Renal cortical epithelial cell (primary cell): ENCODE data around the gene PABPN1L. TPM values are rescaled to one million over a fixed set of nuclear protein-coding genes. Genes with fewer than 3 reads are reported as not detected.

Source experiments
- DNase-seq: peaks from one replicate; pipeline ENCODE4 v3.0.0-alpha.2; 2011; ENCODE audit warnings: low read depth
- total RNA-seq: library from RNA; depleted of rRNA; stranded (reverse); fragments of >200 nt; gene quantifications from 2 replicates; pipeline ENCODE4 v1.2.3, GENCODE V29; 2014

The PABPN1L gene, protein sequence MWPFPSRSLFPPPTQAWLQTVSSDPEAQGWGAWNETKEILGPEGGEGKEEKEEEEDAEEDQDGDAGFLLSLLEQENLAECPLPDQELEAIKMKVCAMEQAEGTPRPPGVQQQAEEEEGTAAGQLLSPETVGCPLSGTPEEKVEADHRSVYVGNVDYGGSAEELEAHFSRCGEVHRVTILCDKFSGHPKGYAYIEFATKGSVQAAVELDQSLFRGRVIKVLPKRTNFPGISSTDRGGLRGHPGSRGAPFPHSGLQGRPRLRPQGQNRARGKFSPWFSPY
- not detected in 2 replicates for total RNA-seq

DNA sequence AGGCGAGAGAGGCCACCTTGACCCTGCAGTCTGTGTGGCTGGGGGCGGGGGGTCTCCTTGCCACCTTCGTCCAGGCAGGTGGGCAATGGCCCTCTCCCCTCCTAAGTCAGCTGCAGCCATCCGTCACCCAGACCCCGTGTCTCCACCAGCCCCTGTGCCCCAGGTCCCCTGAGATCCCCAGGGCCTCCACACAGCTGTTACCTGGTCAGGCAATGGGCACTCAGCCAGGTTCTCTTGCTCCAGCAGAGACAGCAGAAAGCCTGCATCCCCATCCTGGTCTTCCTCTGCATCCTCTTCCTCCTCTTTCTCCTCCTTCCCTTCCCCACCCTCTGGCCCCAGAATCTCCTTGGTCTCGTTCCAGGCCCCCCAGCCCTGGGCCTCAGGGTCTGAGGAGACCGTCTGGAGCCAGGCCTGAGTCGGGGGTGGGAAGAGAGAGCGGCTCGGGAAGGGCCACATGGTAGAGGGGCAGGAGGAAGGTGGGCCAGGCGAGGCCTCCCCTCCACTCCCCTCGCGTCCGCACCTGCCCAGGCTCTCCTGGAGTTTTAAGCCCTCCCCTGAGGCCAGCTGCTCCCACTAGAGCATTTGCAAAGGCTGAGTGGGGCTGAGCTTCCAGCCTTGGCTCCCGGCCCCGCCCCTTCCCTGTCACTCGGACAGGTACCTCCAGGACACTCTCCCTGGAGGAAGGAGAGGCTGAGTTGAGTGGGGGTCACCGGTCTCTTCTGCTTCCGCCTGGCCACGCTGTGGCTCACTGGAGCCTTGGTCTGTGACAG lies at the start of gene PABPN1L:
PABPN1L (minus strand) TSS at position 510 of the 770 bp plus-strand sequence; CDS start at position 456, 54 bp downstream.
- DNase-seq, result no peak

DNA sequence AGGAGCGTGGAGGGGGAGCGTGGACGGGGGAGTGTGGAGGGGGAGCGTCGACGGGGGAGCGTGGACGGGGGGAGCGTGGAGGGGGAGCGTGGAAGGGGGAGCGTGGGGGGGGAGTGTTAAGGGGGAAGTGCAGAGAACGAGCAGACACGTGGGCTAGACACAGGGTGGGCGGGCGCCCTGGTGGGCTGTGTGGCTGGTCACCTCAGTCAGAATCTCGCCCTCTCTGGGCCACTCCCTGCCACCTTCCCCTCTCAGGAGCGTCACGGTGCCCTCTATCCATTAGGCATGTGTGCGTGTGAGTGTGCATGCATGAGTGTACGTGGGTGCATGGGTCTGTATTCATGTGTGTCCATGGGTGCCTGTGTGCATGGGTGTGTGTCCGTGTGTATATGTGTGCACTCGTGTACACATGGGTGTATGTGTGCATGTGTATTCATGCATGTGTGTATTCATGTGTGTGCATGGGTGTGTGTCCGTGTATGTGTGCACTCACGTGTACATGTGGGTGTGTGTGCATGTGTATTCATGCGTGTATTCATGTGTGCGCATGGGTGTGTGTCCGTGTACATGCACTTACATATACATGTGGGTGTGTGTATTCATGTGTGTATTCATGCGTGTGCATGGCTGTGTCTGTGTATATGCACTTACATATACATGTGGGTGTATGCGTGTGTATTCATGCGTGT lies 49.3 kb upstream of the PABPN1L start:
- no peak for DNase-seq

DNA sequence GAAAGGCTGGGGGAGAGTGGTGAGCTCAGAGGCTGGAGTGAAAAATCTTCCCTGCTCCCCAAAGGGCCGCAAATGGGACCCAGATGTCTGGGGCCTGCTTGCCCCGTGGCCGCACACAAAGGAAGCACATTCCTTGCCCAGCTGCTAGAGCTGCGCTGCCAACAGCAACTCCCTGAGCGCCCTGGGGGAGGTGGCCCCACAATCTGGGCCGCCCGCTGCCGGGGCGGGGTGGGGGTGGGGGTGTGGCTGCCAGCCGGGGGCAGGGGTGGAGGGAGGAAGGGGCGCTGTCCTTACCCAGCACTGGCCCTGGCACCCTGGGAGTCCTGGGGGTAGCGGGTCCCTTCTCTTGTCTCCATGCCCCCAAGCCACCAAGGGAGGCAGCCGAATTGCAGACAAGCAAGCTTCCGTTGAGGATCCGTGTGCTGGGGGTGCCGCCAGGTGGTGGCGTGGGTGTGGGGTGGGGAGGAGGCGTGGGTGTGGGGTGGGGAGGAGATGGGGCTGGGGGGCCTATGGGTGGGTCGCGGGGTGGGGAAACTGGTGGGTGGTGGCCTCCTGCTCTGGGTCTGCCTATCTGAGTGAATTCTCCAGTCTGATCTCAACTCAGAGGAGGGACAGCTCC lies 48.4 kb upstream of the PABPN1L start:
- no peak for DNase-seq

DNA sequence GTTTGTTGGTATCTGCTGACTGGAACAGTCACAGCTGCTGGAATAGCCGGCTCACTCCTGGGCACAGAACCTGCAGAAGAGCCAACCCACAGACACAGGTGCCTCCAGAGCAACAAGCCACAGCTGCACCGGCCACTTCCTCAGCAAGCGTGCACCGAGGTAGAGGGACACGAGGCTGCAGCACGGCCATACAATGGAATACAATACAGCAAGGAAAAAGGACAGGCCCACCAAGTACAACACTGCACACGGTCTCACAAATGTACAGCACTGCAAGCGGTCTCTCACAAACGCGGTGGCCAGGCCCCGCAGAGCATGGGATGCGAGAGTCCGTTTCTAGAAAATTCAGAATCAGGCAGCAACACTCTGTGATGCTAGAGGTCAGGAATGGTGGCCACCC lies 47.4 kb upstream of the PABPN1L start:
- no peak for DNase-seq

DNA sequence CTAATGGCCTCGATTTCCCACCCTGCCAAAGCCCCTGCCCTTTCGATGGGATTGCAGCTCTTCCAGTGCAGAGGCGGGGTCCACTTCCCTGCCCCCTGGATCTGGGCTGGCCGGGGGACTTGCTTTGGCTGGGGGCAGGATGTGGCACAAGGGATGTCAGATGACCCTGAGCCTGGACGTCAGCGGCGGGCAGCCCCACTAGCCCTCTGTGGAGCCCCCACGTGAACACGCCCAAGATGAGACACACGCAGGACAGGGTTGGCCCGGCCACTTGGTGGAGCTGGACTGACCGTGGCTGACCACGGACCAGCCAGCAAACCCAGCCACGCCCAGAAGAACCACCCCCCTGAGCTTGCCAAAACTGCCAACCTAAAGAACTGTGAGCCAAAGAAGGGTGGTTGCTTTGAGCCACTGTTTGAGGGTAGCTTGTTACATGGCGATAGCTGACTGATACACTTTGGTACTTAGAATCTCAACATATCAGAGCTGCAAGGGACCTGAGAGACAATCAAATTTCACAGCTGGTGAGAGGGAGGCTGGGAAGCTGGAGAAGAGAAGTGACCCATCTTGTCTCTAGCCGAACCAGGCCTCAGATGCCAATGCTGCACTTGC lies 46.6 kb upstream of the PABPN1L start:
- no peak for DNase-seq

DNA sequence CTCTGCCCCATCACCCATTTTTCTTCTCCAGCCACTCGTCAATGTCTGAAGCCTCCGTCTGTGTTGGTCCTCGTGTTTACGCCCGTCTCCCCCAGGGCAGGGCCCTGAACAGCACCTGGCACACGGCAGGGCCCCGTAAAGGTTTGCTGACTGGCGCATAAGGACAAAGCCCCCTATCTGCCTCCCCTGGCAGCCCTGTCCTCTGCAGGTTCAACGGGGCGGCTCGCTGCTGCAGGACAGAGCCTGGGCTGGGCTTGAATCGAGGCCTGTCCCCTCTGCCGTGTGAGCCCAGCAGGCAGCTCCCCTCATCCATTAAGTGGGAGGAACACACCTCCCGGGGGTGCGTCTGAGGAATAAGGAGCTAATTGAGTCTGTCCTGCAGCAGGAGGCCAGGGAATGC lies 46.1 kb upstream of the PABPN1L start:
- DNase-seq, result no peak

DNA sequence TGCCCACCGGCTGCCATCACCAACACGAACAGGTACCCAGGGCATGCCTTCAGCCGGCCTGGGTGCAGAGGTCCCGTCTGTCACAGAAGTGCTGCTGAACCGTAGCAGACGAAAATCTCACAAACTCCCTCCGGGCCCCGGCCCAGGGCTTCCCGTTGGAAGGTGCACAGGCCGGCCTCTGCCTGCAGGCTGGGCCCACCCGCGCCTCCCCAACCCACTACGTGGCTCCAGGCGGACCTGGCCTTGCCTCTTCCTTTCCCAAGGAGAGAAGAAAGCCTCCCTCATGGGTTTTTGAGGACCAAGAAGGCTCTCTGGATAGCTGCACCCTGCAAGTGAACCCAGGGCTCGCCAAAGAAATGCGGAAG lies 45.5 kb upstream of the PABPN1L start:
- no peak for DNase-seq

DNA sequence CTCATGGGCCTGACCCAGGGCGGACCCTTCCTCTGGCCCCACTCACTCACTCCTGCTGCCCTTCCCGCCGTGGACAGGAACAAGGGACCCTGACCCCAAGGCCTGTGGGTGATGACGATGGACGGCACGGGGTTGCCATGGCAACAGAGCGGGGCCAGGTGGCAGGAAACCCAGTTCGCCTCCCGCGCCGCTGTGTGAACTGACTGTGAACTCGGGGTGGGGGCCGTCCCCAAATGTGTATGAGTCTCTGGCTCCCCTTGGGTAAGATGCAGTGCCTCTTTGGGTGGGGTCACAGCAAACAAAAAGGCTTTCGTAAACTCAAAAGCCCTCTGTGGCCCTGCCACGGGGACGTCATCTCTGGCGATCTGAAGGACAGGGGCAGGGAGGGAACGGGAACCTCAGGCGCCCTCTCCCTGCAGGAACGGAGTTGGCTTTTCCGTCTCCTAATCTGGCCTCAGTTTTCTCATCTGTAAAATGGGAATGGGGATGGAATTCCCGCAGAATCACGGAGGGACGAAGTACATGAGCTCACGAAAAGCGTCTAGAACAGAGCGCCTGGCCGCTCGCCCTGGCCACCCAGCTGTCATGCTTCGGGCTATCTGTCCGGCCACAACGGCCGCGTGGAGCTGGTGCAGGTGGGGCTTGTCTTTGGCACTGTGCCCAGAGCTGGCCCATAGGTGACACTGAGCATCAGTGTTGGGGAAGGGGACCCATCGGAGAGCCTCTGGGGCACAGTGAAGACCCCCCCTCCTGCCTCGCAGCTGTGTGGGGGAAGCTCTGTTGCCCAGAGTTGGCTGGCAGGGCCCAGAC lies 44.9 kb upstream of the PABPN1L start:
- no peak for DNase-seq

DNA sequence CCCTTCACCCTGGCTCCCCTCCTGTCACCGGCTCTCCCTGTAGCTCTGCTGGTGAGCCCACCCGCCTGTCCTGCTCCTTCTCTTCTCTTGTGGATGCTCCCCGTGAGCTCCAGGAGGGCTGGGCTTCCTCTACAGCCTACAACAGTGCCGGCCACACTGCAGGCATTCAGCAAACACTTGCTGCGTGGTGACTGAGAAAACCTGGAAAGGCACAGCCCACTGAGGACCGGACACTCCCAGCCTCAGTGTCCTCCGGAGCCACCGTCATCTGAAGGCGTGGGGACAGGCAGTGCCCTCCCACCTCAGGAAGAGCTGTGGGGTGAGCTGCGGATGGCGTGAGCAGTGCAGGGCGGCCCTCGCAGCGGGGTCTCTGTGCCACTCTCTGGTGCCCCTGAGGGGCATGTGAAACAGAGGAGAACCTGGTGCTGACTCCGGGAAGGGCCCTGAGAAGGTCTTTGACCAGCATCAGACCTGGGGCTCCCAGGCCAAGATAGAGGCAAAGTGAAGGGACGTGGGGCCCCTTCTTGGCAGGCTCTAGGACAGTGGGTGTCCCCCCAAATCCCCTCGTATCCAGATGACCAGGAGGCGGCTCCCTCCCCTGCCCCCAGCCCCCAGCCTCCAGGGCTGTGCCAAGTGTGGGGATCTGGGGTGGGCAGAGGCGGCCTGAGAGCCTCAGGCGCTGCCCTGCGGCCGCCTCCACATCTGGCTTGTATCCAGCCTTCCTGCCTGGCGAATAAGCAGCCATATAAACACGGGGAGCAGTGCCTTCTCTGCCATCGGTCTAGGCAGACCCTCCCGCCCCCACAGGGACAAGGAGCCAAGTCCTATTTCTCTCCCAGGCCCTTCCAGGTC lies 44.0 kb upstream of the PABPN1L start:
- DNase-seq, result no peak

DNA sequence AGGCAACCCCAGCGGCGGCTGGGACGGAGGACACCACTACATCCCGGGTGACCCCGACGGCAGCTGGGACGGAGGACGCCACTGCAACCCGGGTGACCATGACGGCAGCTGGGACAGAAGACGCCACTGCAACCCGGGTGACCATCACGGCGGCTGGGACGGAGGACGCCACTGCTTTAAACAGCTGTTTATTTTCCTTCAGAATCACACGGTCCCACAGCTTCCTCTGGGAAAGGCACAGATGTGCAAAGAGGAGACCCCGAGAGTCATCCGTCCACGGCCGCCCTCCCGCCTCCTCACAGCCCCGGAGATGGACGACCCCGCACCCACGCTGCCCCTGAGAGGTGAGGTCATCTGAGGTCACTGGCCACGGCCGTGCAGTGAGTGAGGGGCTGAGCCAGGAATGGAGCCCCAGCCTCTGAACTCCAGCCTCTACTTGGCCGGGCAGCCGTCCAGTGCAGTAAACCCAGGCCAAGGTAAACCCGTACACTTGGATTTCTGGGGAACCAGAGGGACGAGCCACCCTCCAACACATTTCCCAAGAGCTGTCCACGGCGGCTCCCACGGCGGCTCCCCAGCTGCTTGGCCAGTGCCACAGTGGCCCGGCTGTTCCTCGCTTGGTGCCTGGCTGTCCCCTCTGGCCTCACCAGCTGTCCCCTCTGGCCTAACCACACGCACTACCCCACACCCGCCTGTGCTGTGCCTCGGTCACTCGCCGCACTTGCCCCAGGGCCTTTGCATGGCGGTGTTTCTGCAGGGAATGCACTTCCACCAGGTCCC lies 43.2 kb upstream of the PABPN1L start:
- no peak for DNase-seq

DNA sequence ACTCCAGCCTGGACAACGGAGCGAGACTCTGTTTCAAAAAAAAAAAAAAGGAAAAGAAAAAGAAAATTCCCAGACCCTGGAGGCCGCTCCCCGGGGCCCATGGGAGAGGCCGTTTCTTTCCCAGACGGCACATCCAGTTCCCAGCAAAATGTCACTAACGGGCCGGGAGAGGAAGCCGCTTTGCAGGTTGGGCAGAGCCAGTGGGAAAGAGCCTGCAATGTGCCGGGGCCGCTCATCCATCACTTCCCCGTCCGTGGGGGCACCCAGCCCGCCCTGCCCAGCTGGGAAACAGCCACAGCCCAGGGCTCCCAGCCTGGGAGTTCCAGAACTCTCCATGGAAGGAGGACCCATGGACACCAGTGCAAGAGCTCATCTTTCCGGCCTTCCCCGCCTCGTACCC lies 41.8 kb upstream of the PABPN1L start:
- DNase-seq, result no peak

DNA sequence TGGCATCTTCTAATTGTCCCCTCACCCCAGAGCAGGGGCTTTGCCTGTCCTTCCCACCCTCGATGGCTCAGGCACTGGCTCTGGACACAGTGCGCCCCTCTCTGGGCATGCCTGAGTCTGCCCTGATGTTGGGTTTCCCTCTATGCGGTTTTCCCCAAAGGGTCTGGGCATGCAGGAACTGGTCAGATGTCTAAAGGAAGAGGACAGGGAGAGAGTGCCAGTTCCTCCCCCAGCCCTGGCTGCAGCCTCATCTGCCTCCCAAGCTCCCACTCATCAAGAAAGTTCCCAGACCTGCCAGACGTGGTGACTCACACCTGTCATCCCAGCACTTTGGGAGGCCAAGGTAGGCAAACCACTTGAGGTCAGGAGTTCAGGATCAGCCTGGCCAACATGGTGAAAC lies 41.3 kb upstream of the PABPN1L start:
- DNase-seq, result peak; percentile 25

DNA sequence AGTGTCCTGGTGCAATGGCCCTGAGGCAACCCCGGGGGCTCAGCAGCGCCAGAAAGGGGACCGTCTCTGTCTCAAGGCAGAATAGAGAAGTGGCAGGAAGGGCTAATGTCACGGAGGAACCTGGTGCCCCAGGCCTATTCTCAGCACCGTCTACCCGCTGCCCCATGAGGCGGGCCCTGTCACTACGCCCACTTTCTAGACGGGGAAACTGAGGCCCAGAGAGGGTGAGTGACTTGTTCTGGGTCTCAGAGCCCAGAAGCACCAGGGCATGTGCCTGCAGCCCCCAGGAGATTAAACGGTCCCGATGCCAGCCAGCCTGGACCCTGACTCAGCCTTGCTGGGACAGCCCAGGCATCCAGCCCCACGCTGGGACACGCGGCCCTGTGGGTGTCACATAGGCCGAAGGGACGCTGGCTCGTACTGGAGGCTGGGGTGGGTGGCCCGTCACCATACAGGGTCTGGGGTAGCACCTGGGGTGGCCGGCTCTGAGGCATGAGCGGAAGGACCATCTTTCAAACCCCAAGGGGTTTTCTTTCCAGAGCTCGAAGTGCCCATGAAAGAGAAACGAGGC lies 40.2 kb upstream of the PABPN1L start:
- no peak for DNase-seq

DNA sequence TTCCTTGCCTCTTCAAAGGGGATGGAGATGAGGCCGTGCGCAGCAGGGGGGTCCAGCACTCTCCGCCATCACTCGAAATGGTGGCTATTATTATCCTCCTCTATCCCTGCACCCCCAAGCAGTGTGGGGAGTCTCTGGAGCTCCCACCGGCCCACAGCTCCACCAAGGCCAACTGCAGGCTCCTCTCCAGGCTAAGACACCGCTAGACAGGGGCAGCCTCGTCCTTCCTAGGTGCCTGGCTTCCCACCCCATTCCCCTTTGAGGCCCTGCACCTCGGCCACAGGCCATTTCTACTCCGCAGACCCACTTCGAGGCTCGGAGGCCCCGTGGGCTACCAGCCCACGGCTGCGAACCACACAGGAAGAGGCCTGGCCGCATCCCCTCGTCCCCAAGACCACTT lies 39.6 kb upstream of the PABPN1L start:
- DNase-seq, result no peak

DNA sequence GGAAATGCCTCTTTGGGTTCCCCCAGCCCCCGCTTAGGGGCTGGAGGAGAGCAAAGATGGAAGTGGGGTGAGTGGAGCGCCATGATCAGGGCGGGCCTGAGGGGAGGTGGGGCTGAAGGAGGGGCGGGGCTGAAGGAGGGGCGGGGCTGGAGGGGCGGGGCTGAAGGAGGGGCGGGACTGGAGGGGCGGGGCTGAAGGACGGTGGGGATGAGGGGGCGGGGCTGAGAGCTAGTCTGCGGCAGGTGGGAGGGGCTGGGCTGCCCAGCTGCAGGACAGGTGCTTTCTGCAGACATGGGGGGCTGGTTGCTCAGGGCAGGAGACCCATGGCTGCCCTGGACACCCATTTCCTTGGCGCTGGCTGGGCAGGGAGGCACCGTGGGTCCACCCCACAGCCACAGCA lies 39.1 kb upstream of the PABPN1L start:
- no peak for DNase-seq

DNA sequence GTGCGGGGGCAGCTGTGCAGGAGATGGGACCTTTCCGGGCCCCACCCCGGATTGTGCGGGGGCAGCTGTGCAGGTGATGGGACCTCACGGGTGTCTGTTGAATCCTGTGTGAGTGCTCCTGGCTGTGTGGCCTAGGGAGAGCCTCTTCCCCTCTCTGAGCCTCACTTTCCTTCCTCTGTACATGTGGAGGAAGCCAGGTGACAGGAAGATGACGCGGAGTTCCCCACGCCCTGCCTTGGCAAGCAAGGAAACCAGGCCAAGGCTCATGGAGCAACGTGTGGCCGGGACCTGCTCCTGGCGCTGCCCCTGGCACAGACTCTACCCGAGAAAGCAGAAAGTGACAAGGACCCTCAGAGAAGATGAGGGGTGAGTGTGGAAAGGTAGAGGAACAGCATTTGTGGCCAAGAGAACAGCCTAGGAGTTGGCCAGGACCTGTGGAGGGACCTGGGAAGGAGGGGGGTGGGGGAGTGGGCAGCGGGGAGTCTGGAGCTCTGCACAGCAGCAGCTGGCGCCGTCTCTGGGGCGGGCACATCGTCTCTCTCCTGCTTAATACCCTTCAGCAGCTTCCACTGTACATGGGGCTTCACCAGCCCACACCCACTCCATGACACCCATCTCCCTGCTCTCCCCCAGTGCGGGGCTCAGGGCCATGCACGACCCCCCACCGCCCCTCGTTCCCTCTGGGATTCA lies 38.4 kb upstream of the PABPN1L start:
- no peak for DNase-seq

DNA sequence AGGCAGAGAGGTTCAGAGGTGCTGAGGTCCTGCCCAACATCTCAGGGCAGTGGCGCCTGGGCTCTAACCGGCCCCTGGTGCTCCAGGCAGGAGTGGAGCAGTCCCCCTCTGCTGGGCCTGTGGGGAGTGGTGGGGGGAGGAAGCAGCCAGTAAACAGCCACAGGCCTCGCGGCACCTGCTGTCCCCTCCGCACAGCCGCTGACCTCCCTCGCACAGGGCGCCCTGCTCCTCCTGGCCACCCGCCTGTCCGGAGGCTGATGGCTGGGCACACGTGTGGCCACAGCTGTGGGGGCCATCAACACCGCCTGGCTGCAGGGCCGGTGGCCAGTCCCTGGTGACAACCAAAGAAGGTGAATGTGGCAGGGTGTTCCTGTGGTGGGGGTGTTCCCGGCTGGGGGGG lies 36.8 kb upstream of the PABPN1L start:
- no peak for DNase-seq

DNA sequence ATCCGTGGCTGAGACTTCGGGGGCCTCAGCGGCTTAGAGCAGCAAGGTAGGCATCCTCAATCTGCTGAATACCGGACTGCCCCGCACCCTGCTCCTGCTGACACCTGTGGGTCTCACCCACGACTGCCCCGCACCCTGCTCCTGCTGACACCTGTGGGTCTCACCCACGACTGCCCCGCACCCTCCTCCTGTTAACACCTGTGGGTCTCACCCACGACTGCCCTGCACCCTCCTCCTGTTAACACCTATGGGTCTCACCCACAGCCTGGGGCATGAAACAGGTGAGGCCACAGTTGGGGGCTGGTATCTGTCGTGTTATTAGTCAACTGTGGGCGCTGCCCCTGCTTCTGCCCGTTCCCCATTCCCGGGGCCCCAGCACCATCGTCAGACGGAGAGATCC lies 36.3 kb upstream of the PABPN1L start:
- no peak for DNase-seq
